Mesenchymal stem cell (in vitro differentiated cells and primary cell): ENCODE data around the gene UNG.

Source experiments
- DNase-seq: peaks from one replicate; pipeline ENCODE4 v3.0.0-alpha.2; 2013
- H2AFZ ChIP-seq: one replicate; pipeline ENCODE4 v1.6.1; 2013; ENCODE audit warnings: low read depth, mild to moderate bottlenecking, control low read depth, inconsistent platforms, low read length, moderate library complexity
- H2AK5ac ChIP-seq: 2 replicates; pipeline ENCODE4 v1.6.1; 2013; ENCODE audit warnings: low read length, moderate library complexity, mild to moderate bottlenecking, inconsistent platforms; ENCODE audit not compliant: severe bottlenecking
- H2BK120ac ChIP-seq: one replicate; pipeline ENCODE4 v1.6.1; 2013; ENCODE audit warnings: low read depth, mild to moderate bottlenecking, inconsistent platforms, low read length, moderate library complexity
- H2BK12ac ChIP-seq, 2 experiments: one replicate each; pipeline ENCODE4 v1.6.1; 2013; ENCODE audit warnings: inconsistent platforms in 2 of 2, low read length in 2 of 2, mild to moderate bottlenecking in 2 of 2, moderate library complexity in 2 of 2, control low read depth in 1 of 2
- H2BK15ac ChIP-seq: one replicate; pipeline ENCODE4 v1.6.1; 2013; ENCODE audit warnings: mild to moderate bottlenecking, low read depth, inconsistent platforms; ENCODE audit not compliant: poor library complexity, severe bottlenecking
- H2BK5ac ChIP-seq: 2 replicates; pipeline ENCODE4 v1.6.1; 2013; ENCODE audit warnings: low read depth, mild to moderate bottlenecking, low read length, control low read depth, inconsistent platforms; ENCODE audit not compliant: poor library complexity, severe bottlenecking
- H3K14ac ChIP-seq, 2 experiments: one replicate each; pipeline ENCODE4 v1.6.1; 2013; ENCODE audit warnings: inconsistent platforms in 2 of 2, low read length in 2 of 2, control low read depth in 1 of 2, mild to moderate bottlenecking in 1 of 2, moderate library complexity in 1 of 2
- H3K18ac ChIP-seq, 2 experiments: one replicate each; pipeline ENCODE4 v1.6.1; 2013; ENCODE audit warnings: inconsistent platforms in 2 of 2, low read length in 2 of 2, control low read depth in 1 of 2, low read depth in 1 of 2, mild to moderate bottlenecking in 1 of 2
- H3K23ac ChIP-seq, 2 experiments: one replicate each; pipeline ENCODE4 v1.6.1; 2013; ENCODE audit warnings: inconsistent platforms in 2 of 2, low read length in 2 of 2, mild to moderate bottlenecking in 2 of 2, moderate library complexity in 2 of 2, control low read depth in 1 of 2
- H3K27ac ChIP-seq: 2 replicates; pipeline ENCODE4 v1.5.1; 2013; ENCODE audit warnings: mild to moderate bottlenecking, moderate library complexity, low read length, control low read depth, inconsistent platforms; ENCODE audit not compliant: poor library complexity, severe bottlenecking
- H3K27me3 ChIP-seq, 2 experiments: 2 replicates each; pipeline versions ENCODE4 v1.6.1 to v1.7.0; 2013; ENCODE audit warnings: low read length in 2 of 2, mild to moderate bottlenecking in 2 of 2, moderate library complexity in 2 of 2, control low read depth in 1 of 2, inconsistent platforms in 1 of 2; ENCODE audit not compliant: control insufficient read depth in 1 of 2, insufficient read depth in 1 of 2
- H3K36me3 ChIP-seq, 2 experiments: 2 replicates each; pipeline versions ENCODE4 v1.6.1 to v1.7.0; 2013; ENCODE audit warnings: low read length in 2 of 2, control low read depth in 1 of 2, inconsistent platforms in 1 of 2, low read depth in 1 of 2, mild to moderate bottlenecking in 1 of 2; ENCODE audit not compliant: insufficient read depth in 2 of 2, control insufficient read depth in 1 of 2
- H3K4ac ChIP-seq, 2 experiments: one replicate each; pipeline ENCODE4 v1.6.1; 2013; ENCODE audit warnings: inconsistent platforms in 2 of 2, low read length in 2 of 2, mild to moderate bottlenecking in 2 of 2, moderate library complexity in 2 of 2, control low read depth in 1 of 2, low read depth in 1 of 2
- H3K4me1 ChIP-seq: 2 replicates; pipeline ENCODE4 v1.6.1; 2013; ENCODE audit warnings: low read depth, low read length, control low read depth; ENCODE audit not compliant: control insufficient read depth, insufficient read depth
- H3K4me2 ChIP-seq: 2 replicates; pipeline ENCODE4 v1.6.1; 2013; ENCODE audit warnings: low read length, mild to moderate bottlenecking, inconsistent platforms; ENCODE audit not compliant: poor library complexity, severe bottlenecking
- H3K4me3 ChIP-seq, 2 experiments: 2 replicates each; pipeline versions ENCODE4 v1.5.1 to v1.7.0; 2013; ENCODE audit warnings: low read length in 2 of 2, mild to moderate bottlenecking in 2 of 2, control low read depth in 1 of 2, low read depth in 1 of 2; ENCODE audit not compliant: insufficient read depth in 1 of 2
- H3K79me1 ChIP-seq: replicated peaks from 2 replicates; pipeline ENCODE4 v1.6.1; 2013; ENCODE audit warnings: mild to moderate bottlenecking, control low read depth, low read length, inconsistent platforms; ENCODE audit not compliant: poor library complexity, severe bottlenecking
- H3K9ac ChIP-seq: 2 replicates; pipeline ENCODE4 v1.7.0; 2013; ENCODE audit warnings: mild to moderate bottlenecking, low read length, moderate library complexity
- H3K9me3 ChIP-seq: 2 replicates; pipeline ENCODE4 v1.7.0; 2013; ENCODE audit warnings: mild to moderate bottlenecking, low read length; ENCODE audit not compliant: control insufficient read depth
- H4K8ac ChIP-seq: one replicate; pipeline ENCODE4 v1.6.1; 2013; ENCODE audit warnings: inconsistent platforms, mild to moderate bottlenecking, low read length, moderate library complexity
- H4K91ac ChIP-seq: one replicate; pipeline ENCODE4 v1.6.1; 2013; ENCODE audit warnings: mild to moderate bottlenecking, low read length, inconsistent platforms
- WGBS: methylation state at CpG from one replicate; pipeline ENCODE4 v1.1.7; 2013; ENCODE audit warnings: mixed read lengths; 5-methylcytosine and 5-hydroxymethylcytosine counted together

The UNG gene

DNA sequence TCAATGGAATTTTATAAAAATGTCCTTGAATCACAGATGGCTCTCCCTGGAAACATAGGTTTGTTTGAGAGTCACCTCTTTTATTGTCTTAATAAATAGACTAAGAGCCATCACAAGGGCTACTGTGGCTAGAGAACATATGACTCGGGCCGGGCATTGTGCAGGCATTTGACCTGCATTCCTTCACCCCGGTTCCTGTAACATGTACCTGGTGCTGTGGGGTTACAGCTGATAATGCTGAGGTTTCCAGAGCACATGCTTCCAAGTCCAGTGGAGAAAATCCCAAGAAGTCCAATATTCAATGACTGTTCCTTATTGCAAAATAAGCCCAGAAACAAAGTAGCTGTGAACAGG is 18.0 kb downstream of the UNG start:
- H2AFZ ChIP-seq = no peak overlapping the region
- H3K14ac ChIP-seq = no peak overlapping the region
- H3K23ac ChIP-seq = no peak overlapping the region
- H3K27ac ChIP-seq = no peak overlapping the region
- H3K18ac ChIP-seq = no peak overlapping the region
- H3K9me3 ChIP-seq = no peaks in the 10 kb centered on the region
- no peaks in the 10 kb centered on the region for H3K36me3 ChIP-seq
- H2BK15ac ChIP-seq = no peak overlapping the region
- H4K91ac ChIP-seq = no peak overlapping the region
- H3K79me1 ChIP-seq = no peaks in the 10 kb centered on the region
- H3K4me1 ChIP-seq = peaks cover 7% of the 10 kb centered on the region
- no peak overlapping the region for H3K4me3 ChIP-seq
- no peak overlapping the region for H4K8ac ChIP-seq
- no peak overlapping the region for H2BK12ac ChIP-seq
- no peak overlapping the region for H2BK120ac ChIP-seq
- DNase-seq = no peak
- H3K4me2 ChIP-seq = no peak overlapping the region
- no peaks in the 10 kb centered on the region for H3K27me3 ChIP-seq
- no peak overlapping the region for H2AK5ac ChIP-seq
- 93% methylated on average over 3 of the region's 3 CpGs for WGBS
- H3K4ac ChIP-seq = no peak overlapping the region
- no peak overlapping the region for H2BK5ac ChIP-seq
- H3K9ac ChIP-seq = no peak overlapping the region

DNA sequence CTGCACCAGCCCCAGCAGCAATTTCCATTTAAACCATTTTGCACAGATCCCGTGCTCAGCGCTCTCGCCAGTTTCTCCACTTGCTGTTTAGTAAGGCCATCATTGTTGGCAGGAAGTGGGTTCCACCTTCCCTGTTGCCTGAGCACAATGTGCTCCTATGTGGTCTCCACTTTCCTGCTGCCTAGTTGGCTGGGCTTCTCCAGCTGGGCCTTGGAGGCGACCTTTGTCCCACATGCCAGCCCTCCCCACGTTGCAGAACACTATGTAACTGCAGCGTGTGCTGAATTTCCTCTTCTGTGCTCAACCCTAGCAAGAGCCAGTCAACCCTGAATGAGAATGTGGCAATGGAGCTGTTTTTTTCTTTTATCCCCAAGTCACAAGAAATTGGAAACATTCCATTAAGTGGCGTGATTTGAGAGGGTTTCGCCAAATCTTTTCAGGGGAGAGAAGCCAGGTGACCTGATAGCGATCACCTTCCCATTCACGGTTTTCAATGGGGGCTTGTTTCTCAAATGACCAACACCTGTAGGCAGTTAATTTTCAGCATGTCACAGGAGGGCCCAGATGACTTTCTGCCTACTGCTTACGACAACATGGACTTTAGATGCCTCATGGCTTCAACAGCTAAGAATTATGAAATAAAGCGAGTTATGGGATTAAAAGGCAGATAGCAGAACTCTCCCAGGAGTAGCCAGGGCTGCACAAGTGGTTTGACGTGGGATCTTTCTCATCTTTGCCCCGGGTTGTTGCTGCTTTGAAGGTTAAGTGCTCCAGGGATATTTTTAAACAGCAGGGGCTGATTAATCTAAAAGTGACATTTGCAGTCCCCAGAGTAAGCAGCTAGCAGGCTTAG is 18.6 kb downstream of the UNG start, which contains the start of gene ACACB:
Gene ACACB, plus strand, starts transcription at position 830 of the 853 bp plus-strand sequence. CDS start 22,819 bp downstream, outside the sequence.
- Histone ChIP-seq H3K23ac (no peak within 1 kb of the TSS), H3K18ac (no peak within 1 kb of the TSS), H3K79me1 (no peaks in the 10 kb centered on the region), H3K4me3 (no peak within 1 kb of the TSS), H3K4ac (no peak within 1 kb of the TSS), H3K27ac (no peak within 1 kb of the TSS), H3K27me3 (no peaks in the 10 kb centered on the region), H3K36me3 (no peaks in the 10 kb centered on the region), H2BK120ac (no peak within 1 kb of the TSS), H2BK12ac (no peak within 1 kb of the TSS), H3K9me3 (no peaks in the 10 kb centered on the region), H3K14ac (no peak within 1 kb of the TSS), H2AK5ac (no peak within 1 kb of the TSS), H2BK5ac (no peak within 1 kb of the TSS), H3K9ac (no peak within 1 kb of the TSS), H3K4me1 (peaks cover 6% of the 10 kb centered on the region), H2BK15ac (no peak within 1 kb of the TSS), H3K4me2 (no peak within 1 kb of the TSS), H2AFZ (no peak within 1 kb of the TSS), H4K91ac (no peak within 1 kb of the TSS), H4K8ac (no peak within 1 kb of the TSS)
- 77% methylated on average over 14 of the region's 14 CpGs for WGBS
- no peak for DNase-seq

DNA sequence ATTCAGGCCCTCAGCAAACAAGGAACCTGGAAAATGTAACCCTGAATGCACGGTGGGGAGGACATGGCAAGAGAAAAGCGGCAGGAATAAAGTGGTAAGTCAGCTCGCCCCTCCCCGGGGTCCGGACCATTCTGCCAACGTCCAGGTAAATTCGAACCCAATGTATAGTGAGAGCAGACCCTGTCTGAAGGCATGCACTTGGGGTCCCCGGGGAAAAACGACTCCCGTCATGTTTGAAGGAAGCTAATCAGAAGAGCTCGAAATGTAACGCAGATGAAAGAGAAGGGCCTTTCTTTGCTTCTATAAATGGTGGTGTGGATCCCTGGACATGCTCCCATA is 19.2 kb downstream of the UNG start:
- H4K8ac ChIP-seq = no peak overlapping the region
- H4K91ac ChIP-seq = no peak overlapping the region
- H3K79me1 ChIP-seq = no peaks in the 10 kb centered on the region
- no peak overlapping the region for H2BK12ac ChIP-seq
- no peak for DNase-seq
- no peak overlapping the region for H2BK5ac ChIP-seq
- H2AFZ ChIP-seq = no peak overlapping the region
- H3K18ac ChIP-seq = no peak overlapping the region
- H3K9ac ChIP-seq = no peak overlapping the region
- no peaks in the 10 kb centered on the region for H3K9me3 ChIP-seq
- H3K4me1 ChIP-seq = peaks cover 4% of the 10 kb centered on the region
- no peak overlapping the region for H3K4ac ChIP-seq
- no peak overlapping the region for H3K4me3 ChIP-seq
- no peak overlapping the region for H3K4me2 ChIP-seq
- H3K14ac ChIP-seq = no peak overlapping the region
- H3K36me3 ChIP-seq = no peaks in the 10 kb centered on the region
- H3K27ac ChIP-seq = no peak overlapping the region
- H3K23ac ChIP-seq = no peak overlapping the region
- H2AK5ac ChIP-seq = no peak overlapping the region
- 86% methylated on average over 12 of the region's 12 CpGs for WGBS
- no peak overlapping the region for H2BK15ac ChIP-seq
- H3K27me3 ChIP-seq = no peaks in the 10 kb centered on the region
- H2BK120ac ChIP-seq = no peak overlapping the region

DNA sequence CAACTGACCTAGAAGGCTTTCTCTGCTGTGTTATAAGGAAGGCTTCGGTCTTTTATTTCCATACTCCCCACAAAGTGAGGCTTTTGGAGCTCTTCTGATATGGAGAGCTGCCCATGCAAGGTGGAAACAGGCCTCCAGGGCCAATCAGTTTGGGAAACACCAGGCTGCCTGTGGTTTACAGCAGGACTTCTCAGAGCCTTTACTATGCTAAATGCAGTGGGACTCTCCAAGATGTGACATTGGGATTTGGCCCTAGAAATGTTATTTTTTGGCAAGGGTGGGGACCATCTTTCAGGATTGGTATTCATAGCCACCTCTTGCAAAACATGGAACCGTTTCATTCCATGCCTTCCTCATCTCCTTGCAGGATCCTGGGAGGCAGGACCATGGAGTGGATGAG is 22.7 kb downstream of the UNG start:
- H2BK15ac ChIP-seq = no peak overlapping the region

More for the DNA sequence above, 22.7 kb downstream of the UNG start:
- H3K14ac ChIP-seq = no peak overlapping the region
- WGBS = 96% methylated on average over 2 of the region's 2 CpGs
- H3K4me3 ChIP-seq = no peak overlapping the region
- H2BK12ac ChIP-seq = no peak overlapping the region
- no peak overlapping the region for H2BK120ac ChIP-seq
- no peak overlapping the region for H4K8ac ChIP-seq
- H3K4ac ChIP-seq = no peak overlapping the region
- H3K9me3 ChIP-seq = no peaks in the 10 kb centered on the region
- no peak overlapping the region for H3K23ac ChIP-seq
- peaks cover 4% of the 10 kb centered on the region for H3K4me1 ChIP-seq
- DNase-seq = no peak
- H2BK5ac ChIP-seq = no peak overlapping the region
- H3K4me2 ChIP-seq = no peak overlapping the region
- H3K27me3 ChIP-seq = no peaks in the 10 kb centered on the region
- no peaks in the 10 kb centered on the region for H3K36me3 ChIP-seq
- H2AFZ ChIP-seq = no peak overlapping the region
- no peak overlapping the region for H3K27ac ChIP-seq
- no peak overlapping the region for H3K18ac ChIP-seq
- H3K9ac ChIP-seq = no peak overlapping the region
- no peaks in the 10 kb centered on the region for H3K79me1 ChIP-seq
- no peak overlapping the region for H4K91ac ChIP-seq
- no peak overlapping the region for H2AK5ac ChIP-seq
